ENCODE data around the gene CHTF18. TPM values are rescaled to one million over a fixed set of nuclear protein-coding genes. Genes with fewer than 3 reads are reported as not detected.

Gene CHTF18
- total and polyA plus RNA-seq, 2 experiments from 2014 or later, result 61.3 to 129 TPM

- 0 out of 2 replicates have a peak, but pooled peaks cover 5% of the 10 kb centered on the region for H3F3A ChIP-seq (replicated peaks; ENCODE audit: low read depth)
- peak overlapping the region; percentile 89 for H2AFZ ChIP-seq
- no peaks in the 10 kb centered on the region for H3K36me3 Mint-ChIP-seq (ENCODE audit: low read depth)
- H3K4me1 ChIP-seq (ENCODE audit: insufficient read depth), result peaks cover 5% of the 10 kb centered on the region
- H3K4me2 ChIP-seq, result peak overlapping the region; percentile 49
- H3K9me3 Mint-ChIP-seq, result no peaks in the 10 kb centered on the region; the same call in 2 of the 3 replicates
- H3K9me2 ChIP-seq (ENCODE audit: insufficient read depth), result no peaks in the 10 kb centered on the region
- H3K4me3 ChIP-seq, result no peak overlapping the region
- H3K27ac ChIP-seq (ENCODE audit: low read depth), result no peak overlapping the region
- no peak overlapping the region for H3K27ac Mint-ChIP-seq
- H3K4me3 Mint-ChIP-seq, result peak overlapping the region; percentile 15; the same call in 1 of the 3 replicates
- H4K20me1 ChIP-seq (replicated peaks; ENCODE audit: insufficient read depth), result no peaks in the 10 kb centered on the region
- no peaks in the 10 kb centered on the region for H3K36me3 ChIP-seq (ENCODE audit: insufficient read depth)
- H3K79me2 ChIP-seq (replicated peaks; ENCODE audit: insufficient read depth), result no peaks in the 10 kb centered on the region
- peaks cover 19% of the 10 kb centered on the region for H3K27me3 Mint-ChIP-seq (ENCODE audit: insufficient read depth, low read depth, poor library complexity)
- DNase-seq (ENCODE audit: low spot score) (peak; percentile 50), ATAC-seq (peak; percentile 84)
- TF ChIP-seq POLR2AphosphoS5 (IDR thresholded peaks at IDR 0.05; ENCODE audit: low read depth) (no peak), ZNF114 (CRISPR knock-in tag; IDR thresholded peaks at IDR 0.05) (no peak), STAT1 (IDR thresholded peaks at IDR 0.05; ENCODE audit: unreplicated experiment) (no peak), JUNB (IDR thresholded peaks at IDR 0.05; ENCODE audit: unreplicated experiment) (no peak), ZNF331 (CRISPR knock-in tag; IDR thresholded peaks at IDR 0.05; ENCODE audit: low read depth) (no peak), ETS1 (IDR thresholded peaks at IDR 0.05) (no peak), CTCF (conservative IDR thresholded peaks at IDR 0.05; ENCODE audit: low read depth in 2 of 2) (no peak), ZNF462 (CRISPR knock-in tag; IDR thresholded peaks at IDR 0.05) (no peak), REST (IDR thresholded peaks at IDR 0.05; ENCODE audit: unreplicated experiment) (no peak), NANOG (IDR thresholded peaks at IDR 0.05; ENCODE audit: borderline replicate concordance) (no peak), CREB1 (CRISPR knock-in tag; IDR thresholded peaks at IDR 0.05; ENCODE audit: low read depth) (no peak), EZH2 (IDR thresholded peaks at IDR 0.05; ENCODE audit: low read depth, unreplicated experiment) (no peak), EZH2phosphoT487 (IDR thresholded peaks at IDR 0.05; ENCODE audit: unreplicated experiment) (no peak)
- H3K27me3 ChIP-seq (ENCODE audit: insufficient read depth), result no peaks in the 10 kb centered on the region
- peaks cover 21% of the 10 kb centered on the region for H3K4me1 Mint-ChIP-seq
These were observed 36.5 kb upstream of the CHTF18 start for GRCh38 chr16:752007-752312.
